ENCODE data around the gene EEF1A2.

The EEF1A2 gene

GRCh38 chr20:63497946-63498935 lies 642 bp downstream of the EEF1A2 start:
- DNase-seq = no peak

- no peak for DNase-seq
These were observed 1.5 kb downstream of the EEF1A2 start for GRCh38 chr20:63497138-63497945.

- no peak for DNase-seq
These were observed 2.2 kb downstream of the EEF1A2 start for GRCh38 chr20:63496596-63497120.

- DNase-seq = no peak
These were observed 2.9 kb downstream of the EEF1A2 start for GRCh38 chr20:63495741-63496595.

GRCh38 chr20:63495167-63495720 lies 3.6 kb downstream of the EEF1A2 start:
- DNase-seq = no peak

- no peak for DNase-seq
These were observed 4.3 kb downstream of the EEF1A2 start for GRCh38 chr20:63494420-63495166.

GRCh38 chr20:63494084-63494419 lies 4.8 kb downstream of the EEF1A2 start:
- DNase-seq = no peak

- DNase-seq = no peak
These were observed 5.3 kb downstream of the EEF1A2 start for GRCh38 chr20:63493563-63494020.

- DNase-seq = no peak
These were observed 5.9 kb downstream of the EEF1A2 start for GRCh38 chr20:63492982-63493381.

- no peak for DNase-seq
These were observed 6.4 kb downstream of the EEF1A2 start for GRCh38 chr20:63492518-63492917.

- DNase-seq = no peak
These were observed 7.2 kb downstream of the EEF1A2 start for GRCh38 chr20:63491635-63492230.

GRCh38 chr20:63491078-63491477 lies 7.8 kb downstream of the EEF1A2 start:
- DNase-seq = no peak

GRCh38 chr20:63490416-63490815 lies 8.5 kb downstream of the EEF1A2 start:
- DNase-seq = no peak

- no peak for DNase-seq
These were observed 10.3 kb downstream of the EEF1A2 start for GRCh38 chr20:63488315-63489251.

- no peak for DNase-seq
These were observed 11.1 kb downstream of the EEF1A2 start for GRCh38 chr20:63487781-63488241.

GRCh38 chr20:63487116-63487764 lies 11.6 kb downstream of the EEF1A2 start:
- DNase-seq = no peak

- no peak for DNase-seq
These were observed 12.5 kb downstream of the EEF1A2 start for GRCh38 chr20:63486300-63486855.

- DNase-seq = no peak
These were observed 14.1 kb downstream of the EEF1A2 start for GRCh38 chr20:63484651-63485403.

Data from NCI-H510A (cell line).